Activated T-helper 2 cell treated with anti-CD3 and anti-CD28 coated beads, Interferon-gamma antibody, Interleukin-2, Interleukin-4, amounts not matched to agents 10 μg/mL and 5 μg/mL and 100 μg/mL, durations not matched to agents 14 hours and 24 hours and 36 hours (primary cell): ENCODE results near the gene CALCA. TPM values are rescaled to one million over a fixed set of nuclear protein-coding genes. Genes with fewer than 3 reads are reported as not detected.
"Not testable (repeated sequence)": the region's sequence is repeated elsewhere in the genome, so short reads cannot be mapped to it uniquely, and the experiment has no call there.

Experiments used
- DNase-seq: peaks from one replicate; pipeline ENCODE4 v3.0.0; 2021; ENCODE audit warnings: low spot score
- H3K27ac Mint-ChIP-seq: one replicate; pipeline ENCODE4 v1.8.0; 2021; ENCODE audit warnings: mixed read lengths
- H3K27me3 Mint-ChIP-seq: one replicate; pipeline ENCODE4 v1.8.0; 2021; ENCODE audit warnings: low read depth, mixed read lengths
- H3K36me3 Mint-ChIP-seq: one replicate; pipeline ENCODE4 v1.8.0; 2021; ENCODE audit warnings: low read depth, mixed read lengths
- H3K4me1 Mint-ChIP-seq: one replicate; pipeline ENCODE4 v1.8.0; 2021; ENCODE audit warnings: low read depth, mixed read lengths
- H3K4me3 Mint-ChIP-seq: one replicate; pipeline ENCODE4 v1.8.0; 2021; ENCODE audit warnings: low read depth, mild to moderate bottlenecking, moderate library complexity, mixed read lengths
- H3K9me3 Mint-ChIP-seq: one replicate; pipeline ENCODE4 v1.8.0; 2021; ENCODE audit warnings: mixed read lengths
- intact Hi-C: fragments of 100-400 bp; cut with micrococcal nuclease; formaldehyde crosslinking; loops from one replicate; pipeline ENCODE4 v1.15.1; 2023
- total RNA-seq: library from RNA; stranded (reverse); gene quantifications from 2 replicates; pipeline ENCODE4 v1.2.3, GENCODE V29; 2022

Gene CALCA
- total RNA-seq = not detected in 2 replicates

GRCh38 chr11:14971865-14972580, at the start of gene CALCA:
Gene CALCA (minus strand): TSS chr11:14972351. CDS start chr11:14971192, 1,159 bp downstream.
- no peak for DNase-seq
- Mint-ChIP-seq H3K4me1 (peaks cover 21% of the 10 kb centered on the region), H3K36me3 (no peaks in the 10 kb centered on the region), H3K27ac (no peak within 1 kb of the TSS), H3K4me3 (peak within 1 kb of the TSS; percentile 40), H3K9me3 (no peaks in the 10 kb centered on the region), H3K27me3 (peaks cover 75% of the 10 kb centered on the region)
- intact Hi-C loops = loop anchor here (5.0 kb wide), 1 partner anchor 1635 kb away; no protein-coding TSS in a partner anchor

- H3K27me3 Mint-ChIP-seq = peaks cover 26% of the 10 kb centered on the region
- peaks cover 32% of the 10 kb centered on the region for H3K9me3 Mint-ChIP-seq
- H3K4me1 Mint-ChIP-seq = no peaks in the 10 kb centered on the region
- no peak for DNase-seq
- intact Hi-C loops = no loop called here
- H3K36me3 Mint-ChIP-seq = no peaks in the 10 kb centered on the region
- H3K27ac Mint-ChIP-seq = no peak overlapping the region
- H3K4me3 Mint-ChIP-seq = no peak overlapping the region
Measured at GRCh38 chr11:15016200-15016599, 44.0 kb upstream of the CALCA start.

GRCh38 chr11:15011776-15012345, 39.7 kb upstream of the CALCA start:
- Mint-ChIP-seq H3K4me1 (no peaks in the 10 kb centered on the region), H3K36me3 (no peaks in the 10 kb centered on the region), H3K9me3 (peaks cover 15% of the 10 kb centered on the region), H3K27me3 (peaks cover 49% of the 10 kb centered on the region), H3K27ac (no peak overlapping the region), H3K4me3 (no peak overlapping the region)
- intact Hi-C loops = no loop called here
- DNase-seq = no peak

GRCh38 chr11:15010865-15011264, 38.7 kb upstream of the CALCA start:
- H3K27me3 Mint-ChIP-seq = peaks cover 51% of the 10 kb centered on the region
- peaks cover 7% of the 10 kb centered on the region for H3K9me3 Mint-ChIP-seq
- no peaks in the 10 kb centered on the region for H3K4me1 Mint-ChIP-seq
- no peak for DNase-seq
- H3K4me3 Mint-ChIP-seq = no peak overlapping the region
- H3K27ac Mint-ChIP-seq = no peak overlapping the region
- no peaks in the 10 kb centered on the region for H3K36me3 Mint-ChIP-seq
- intact Hi-C loops = no loop called here

GRCh38 chr11:15006139-15006759, 34.1 kb upstream of the CALCA start:
- H3K4me3 Mint-ChIP-seq = no peak overlapping the region
- intact Hi-C loops = loop anchor here (1.0 to 2.0 kb wide), 2 partner anchors 31 to 98 kb away; no protein-coding TSS in a partner anchor
- no peaks in the 10 kb centered on the region for H3K4me1 Mint-ChIP-seq
- H3K36me3 Mint-ChIP-seq = no peaks in the 10 kb centered on the region
- H3K27me3 Mint-ChIP-seq = peaks cover 58% of the 10 kb centered on the region
- DNase-seq = no peak
- H3K27ac Mint-ChIP-seq = no peak overlapping the region
- no peaks in the 10 kb centered on the region for H3K9me3 Mint-ChIP-seq

GRCh38 chr11:14988133-14988532, 16.0 kb upstream of the CALCA start:
- peaks cover 14% of the 10 kb centered on the region for H3K27me3 Mint-ChIP-seq
- H3K9me3 Mint-ChIP-seq, H3K36me3 Mint-ChIP-seq, H3K4me3 Mint-ChIP-seq, H3K27ac Mint-ChIP-seq, DNase-seq, H3K4me1 Mint-ChIP-seq, intact Hi-C loops: not testable (repeated sequence)

GRCh38 chr11:14981507-14981906, 9.4 kb upstream of the CALCA start:
- intact Hi-C loops = no loop called here
- DNase-seq = no peak
- H3K9me3 Mint-ChIP-seq = no peaks in the 10 kb centered on the region
- no peak overlapping the region for H3K27ac Mint-ChIP-seq
- H3K36me3 Mint-ChIP-seq = no peaks in the 10 kb centered on the region
- no peak overlapping the region for H3K4me3 Mint-ChIP-seq
- H3K27me3 Mint-ChIP-seq = peaks cover 38% of the 10 kb centered on the region
- no peaks in the 10 kb centered on the region for H3K4me1 Mint-ChIP-seq

GRCh38 chr11:14980854-14981253, 8.7 kb upstream of the CALCA start:
- no peaks in the 10 kb centered on the region for H3K4me1 Mint-ChIP-seq
- H3K27me3 Mint-ChIP-seq = peaks cover 44% of the 10 kb centered on the region
- no peaks in the 10 kb centered on the region for H3K9me3 Mint-ChIP-seq
- H3K4me3 Mint-ChIP-seq = no peak overlapping the region
- H3K36me3 Mint-ChIP-seq = no peaks in the 10 kb centered on the region
- intact Hi-C loops = no loop called here
- no peak overlapping the region for H3K27ac Mint-ChIP-seq
- no peak for DNase-seq

GRCh38 chr11:14977101-14977880, 5.1 kb upstream of the CALCA start:
- H3K27me3 Mint-ChIP-seq = peaks cover 63% of the 10 kb centered on the region
- no peak overlapping the region for H3K4me3 Mint-ChIP-seq
- no peaks in the 10 kb centered on the region for H3K36me3 Mint-ChIP-seq
- H3K27ac Mint-ChIP-seq = no peak overlapping the region
- no peak for DNase-seq
- intact Hi-C loops = no loop called here
- no peaks in the 10 kb centered on the region for H3K9me3 Mint-ChIP-seq
- peaks cover 18% of the 10 kb centered on the region for H3K4me1 Mint-ChIP-seq

GRCh38 chr11:14975252-14975587, 3.1 kb upstream of the CALCA start:
- no peak overlapping the region for H3K27ac Mint-ChIP-seq
- H3K36me3 Mint-ChIP-seq = no peaks in the 10 kb centered on the region
- H3K9me3 Mint-ChIP-seq = no peaks in the 10 kb centered on the region
- no peak overlapping the region for H3K4me3 Mint-ChIP-seq
- H3K4me1 Mint-ChIP-seq = peaks cover 21% of the 10 kb centered on the region
- DNase-seq = no peak
- H3K27me3 Mint-ChIP-seq = peaks cover 73% of the 10 kb centered on the region
- intact Hi-C loops = loop anchor here (2.0 kb wide), 2 partner anchors 32 to 66 kb away; no protein-coding TSS in a partner anchor

GRCh38 chr11:14974515-14975251, 2.5 kb upstream of the CALCA start:
- peaks cover 21% of the 10 kb centered on the region for H3K4me1 Mint-ChIP-seq
- intact Hi-C loops = loop anchor here (1.0 to 5.0 kb wide), 4 partner anchors 32 to 1633 kb away; no protein-coding TSS in a partner anchor
- H3K9me3 Mint-ChIP-seq = no peaks in the 10 kb centered on the region
- DNase-seq = peak; percentile 53
- peak overlapping the region; percentile 33 for H3K4me3 Mint-ChIP-seq
- H3K36me3 Mint-ChIP-seq = no peaks in the 10 kb centered on the region
- H3K27me3 Mint-ChIP-seq = peaks cover 75% of the 10 kb centered on the region
- H3K27ac Mint-ChIP-seq = no peak overlapping the region
